Transverse colon (tissue), 4 donors: Measurements from ENCODE around the gene ZG16B. TPM values are rescaled to one million over a fixed set of nuclear protein-coding genes. Genes with fewer than 3 reads are reported as not detected.

Experiments used
- DNase-seq: peaks from one replicate; pipeline ENCODE4 v3.0.0-alpha.2; 2019
- H3K27ac ChIP-seq, 4 donors: fragments of 200-600 bp; sonication (generic); 2 replicates each; pipeline ENCODE4 v1.5.1; 2016 to 2018; ENCODE audit warnings: inconsistent platforms in 4 of 4
- H3K27me3 ChIP-seq: fragments of 200-600 bp; sonication (generic); 2 replicates; pipeline ENCODE4 v1.5.1; 2017; ENCODE audit warnings: inconsistent platforms
- H3K36me3 ChIP-seq, 4 donors: fragments of 200-600 bp; sonication (generic); 2 replicates each; pipeline ENCODE4 v1.5.1; 2017 to 2019; ENCODE audit warnings: inconsistent platforms in 4 of 4
- H3K4me1 ChIP-seq, 4 donors: fragments of 200-600 bp; sonication (generic); 2 replicates each; pipeline ENCODE4 v1.5.1; 2017 to 2020; ENCODE audit warnings: inconsistent platforms in 4 of 4
- H3K4me3 ChIP-seq, 4 donors: fragments of 200-600 bp; sonication (generic); 1 replicate in 1 of 4; 2 replicates in 3 of 4; pipeline versions ENCODE4 v1.5.1 to v1.6.1; 2017 to 2019; ENCODE audit warnings: inconsistent platforms in 4 of 4
- H3K9me3 ChIP-seq, 2 donors: fragments of 200-600 bp; sonication (generic); 2 replicates each; pipeline ENCODE4 v1.5.1; 2017 to 2019; ENCODE audit warnings: inconsistent platforms in 2 of 2
- CTCF ChIP-seq, 5 experiments: fragments of 200-600 bp in 3 of 5; fragments of 450-650 bp in 2 of 5; sonication (generic) in 3 of 5; IDR thresholded peaks; 1 replicate in 2 of 5; 2 replicates in 3 of 5; pipeline ENCODE4 v1.5.1; 2016 to 2017; ENCODE audit warnings: antibody characterized with exemption in 5 of 5, inconsistent platforms in 3 of 5, mild to moderate bottlenecking in 2 of 5, moderate library complexity in 1 of 5
- EP300 ChIP-seq: sonication (generic); formaldehyde crosslinking; IDR thresholded peaks from one replicate; pipeline ENCODE4 v1.6.1; 2017; ENCODE audit warnings: antibody characterized with exemption, low read depth
- POLR2A ChIP-seq: fragments of 450-650 bp; IDR thresholded peaks from one replicate; pipeline ENCODE4 v1.6.1; 2016; ENCODE audit warnings: antibody characterized with exemption, mild to moderate bottlenecking, moderate library complexity
- POLR2AphosphoS5 ChIP-seq, 3 donors: sonication (generic); formaldehyde crosslinking; IDR thresholded peaks; one replicate each; pipeline ENCODE4 v1.6.1; 2016; ENCODE audit warnings: antibody characterized with exemption in 3 of 3
- WGBS, 2 donors: methylation state at CpG; one replicate each; pipeline ENCODE4 v1.1.5; 2018; ENCODE audit warnings: low coverage in 1 of 2; 5-methylcytosine and 5-hydroxymethylcytosine counted together
- in situ Hi-C, 4 donors: fragments of 200-750 bp; cut with MboI; loops; one replicate each; pipeline versions ENCODE4 v1.15.0 to v1.15.1; 2017; ENCODE audit warnings: low sequenced_read_pairs in 3 of 4, low pct_ligation_motif_present in 1 of 4, low pct_unique_long_range_greater_than_20kb in 1 of 4
- intact Hi-C: fragments of 100-400 bp; cut with DNase I; formaldehyde crosslinking; loops from one replicate; pipeline ENCODE4 v1.15.1; 2023; ENCODE audit warnings: low total_unique reads
- total RNA-seq, 4 donors: library from RNA; depleted of rRNA; stranded (reverse); fragments of >200 nt; gene quantifications; one replicate each; pipeline ENCODE4 v1.1.0, GENCODE V29; 2016

The ZG16B gene
- total RNA-seq, 4 donors from 2014 or later, result 5.2 to 28.3 (median 15.9) TPM; not detected in 1

DNA sequence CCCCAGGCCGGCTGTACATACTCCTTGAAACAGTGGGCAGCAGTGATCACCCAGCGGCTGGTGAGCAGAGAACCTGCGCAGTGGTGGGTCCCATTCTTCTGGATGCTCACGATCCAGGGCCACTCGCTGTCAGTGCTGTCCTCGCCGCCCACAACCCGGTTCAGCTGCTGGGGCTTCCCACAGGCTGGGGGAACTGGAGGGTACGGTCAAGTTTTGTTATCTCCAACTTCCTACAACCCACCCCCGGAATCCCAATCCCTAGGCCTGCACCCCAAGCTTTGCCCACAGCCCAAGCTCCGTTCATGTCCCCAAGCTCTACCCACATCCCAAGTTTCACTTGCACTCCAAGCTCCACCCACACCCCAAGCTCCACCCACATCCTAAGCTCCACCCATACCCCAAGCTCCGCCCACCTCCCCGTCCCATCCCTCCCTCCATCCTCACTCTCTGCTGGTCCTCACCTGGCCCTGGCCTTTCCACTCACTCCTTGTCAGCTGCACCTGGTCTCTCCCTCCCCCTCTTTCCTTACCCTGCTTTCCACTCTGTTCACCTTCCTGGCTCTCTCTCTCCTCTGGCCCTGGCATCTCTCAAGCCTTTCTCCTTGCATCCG lies 26.1 kb downstream of the ZG16B start:
- WGBS, 2 donors, result 76 to 88% methylated on average over 5 to 14 of the region's 14 CpGs
- Histone ChIP-seq H3K27me3 (peaks cover 56% of the 10 kb centered on the region), H3K4me1 (peaks cover 0 to 18% (median 7%) of the 10 kb centered on the region in 4 donors), H3K9me3 (peaks cover 6 to 11% of the 10 kb centered on the region in 2 donors), H3K27ac (no peak overlapping the region), H3K4me3 (no peak overlapping the region), H3K36me3 (no peaks in the 10 kb centered on the region)
- no peak for TF ChIP-seq CTCF (IDR thresholded peaks at IDR 0.05)
- TF ChIP-seq POLR2AphosphoS5 (IDR thresholded peaks at IDR 0.05), result no peak
- TF ChIP-seq EP300, result no peak
- TF ChIP-seq POLR2A, result no peak
- peak; percentile 32 for DNase-seq
- in situ Hi-C loops, result no loop called here
- intact Hi-C loops, result no loop called here

DNA sequence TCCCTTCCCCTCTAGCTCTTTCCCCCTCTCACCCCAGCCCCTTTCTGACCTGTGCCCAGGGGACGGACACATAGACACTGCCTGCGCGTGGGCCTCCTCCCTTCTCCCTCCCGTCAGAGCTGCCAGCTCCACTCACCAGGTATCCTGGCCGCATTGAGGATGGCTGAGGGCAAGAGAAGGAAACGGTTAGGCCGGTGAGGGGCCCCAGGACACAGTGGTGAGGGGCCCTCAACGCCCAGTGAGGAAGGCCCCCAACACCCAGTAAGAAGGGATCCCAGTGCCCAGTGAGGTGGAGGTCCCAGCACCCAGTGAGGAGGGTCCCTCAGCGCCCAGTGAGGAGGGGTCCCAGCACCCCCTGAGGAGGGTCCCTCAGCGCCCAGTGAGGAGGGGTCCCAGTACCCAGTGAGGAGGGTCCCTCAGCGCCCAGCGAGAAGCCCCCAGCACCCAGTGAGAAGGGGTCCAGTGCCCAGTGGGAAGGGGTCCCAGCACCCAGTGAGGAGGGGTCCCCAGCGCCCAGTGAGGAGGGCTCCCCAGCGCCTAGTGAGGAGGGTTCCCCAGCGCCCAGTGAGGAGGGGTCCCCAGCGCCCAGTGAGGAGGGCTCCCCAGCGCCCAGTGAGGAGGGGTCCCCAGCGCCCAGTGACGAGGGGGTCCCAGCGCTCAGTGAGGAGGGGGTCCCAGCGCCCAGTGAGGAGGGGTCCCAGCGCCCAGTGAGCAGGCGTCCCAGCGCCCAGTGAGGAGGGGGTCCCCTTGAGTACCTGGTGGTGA lies 26.8 kb downstream of the ZG16B start:
- H3K4me3 ChIP-seq, result no peak overlapping the region
- H3K9me3 ChIP-seq, result peaks cover 6 to 11% of the 10 kb centered on the region in 2 donors
- intact Hi-C loops (no loop called here), in situ Hi-C loops (no loop called here)
- DNase-seq, result no peak
- H3K27ac ChIP-seq, result no peak overlapping the region
- no peaks in the 10 kb centered on the region for H3K36me3 ChIP-seq
- H3K27me3 ChIP-seq, result peaks cover 50% of the 10 kb centered on the region
- TF ChIP-seq EP300 (no peak), CTCF (IDR thresholded peaks at IDR 0.05) (no peak), POLR2AphosphoS5 (IDR thresholded peaks at IDR 0.05) (no peak), POLR2A (no peak)
- WGBS, 2 donors, result 84 to 100% methylated on average over 1 to 22 of the region's 24 CpGs
- peaks cover 0 to 18% (median 7%) of the 10 kb centered on the region in 4 donors for H3K4me1 ChIP-seq

- peaks cover 43% of the 10 kb centered on the region for H3K27me3 ChIP-seq
- intact Hi-C loops, result no loop called here
- TF ChIP-seq POLR2A (no peak), EP300 (no peak), CTCF (IDR thresholded peaks at IDR 0.05) (no peak), POLR2AphosphoS5 (IDR thresholded peaks at IDR 0.05) (no peak)
Observed at GRCh38 chr16:2857451-2858244, 27.5 kb downstream of the ZG16B start, which contains the start of gene PRSS22. PRSS22 (minus strand) TSS chr16:2858170; CDS start chr16:2858104, 66 bp downstream.

More at GRCh38 chr16:2857451-2858244, 27.5 kb downstream of the ZG16B start, which contains the start of gene PRSS22:
- WGBS, 2 donors, result 5 to 19% methylated on average over 12 to 41 of the region's 42 CpGs
- in situ Hi-C loops, result no loop called here
- peaks cover 6 to 11% of the 10 kb centered on the region in 2 donors for H3K9me3 ChIP-seq
- H3K36me3 ChIP-seq, result no peaks in the 10 kb centered on the region
- DNase-seq, result peak; percentile 75
- peak within 1 kb of the TSS; percentile 38 to 54 (median 49) for H3K27ac ChIP-seq
- H3K4me3 ChIP-seq, result peak within 1 kb of the TSS in 3 of 4 donors; percentile 15 to 38 (median 15)
- peaks cover 0 to 18% (median 7%) of the 10 kb centered on the region in 4 donors for H3K4me1 ChIP-seq
